Activated effector memory CD4-positive, alpha-beta T cell treated with Interleukin-2 at 50 U/mL for 16 hours (primary cell): Measurements from ENCODE around the gene PIGT.

Source experiments
- DNase-seq: peaks from one replicate; pipeline ENCODE4 v3.0.0-alpha.2; 2020

The PIGT gene

GRCh38 chr20:45432294-45432693, 16.4 kb downstream of the PIGT start:
- no peak for DNase-seq

GRCh38 chr20:45433316-45433715, 17.4 kb downstream of the PIGT start:
- no peak for DNase-seq

- DNase-seq, result no peak
These were observed 18.0 kb downstream of the PIGT start for GRCh38 chr20:45433976-45434375.

GRCh38 chr20:45436732-45437485, 21.0 kb downstream of the PIGT start:
- peak; percentile 79 for DNase-seq

- no peak for DNase-seq
These were observed 24.5 kb downstream of the PIGT start for GRCh38 chr20:45440424-45440823.

- DNase-seq, result no peak
These were observed 25.1 kb downstream of the PIGT start for GRCh38 chr20:45440891-45441685.

- DNase-seq, result no peak
These were observed 25.8 kb downstream of the PIGT start for GRCh38 chr20:45441746-45442145.

- peak; percentile 15 for DNase-seq
These were observed 28.1 kb downstream of the PIGT start for GRCh38 chr20:45444050-45444449.

GRCh38 chr20:45445805-45446562, 30.0 kb downstream of the PIGT start:
- no peak for DNase-seq

GRCh38 chr20:45448270-45448669, 32.3 kb downstream of the PIGT start:
- no peak for DNase-seq

GRCh38 chr20:45449528-45449927, 33.6 kb downstream of the PIGT start:
- DNase-seq, result no peak

GRCh38 chr20:45450097-45450818, 34.3 kb downstream of the PIGT start:
- no peak for DNase-seq

GRCh38 chr20:45452238-45452637, 36.3 kb downstream of the PIGT start:
- no peak for DNase-seq

GRCh38 chr20:45452772-45453691, 37.1 kb downstream of the PIGT start:
- DNase-seq, result no peak

GRCh38 chr20:45456632-45457031, 40.7 kb downstream of the PIGT start:
- no peak for DNase-seq

GRCh38 chr20:45459606-45460005, 43.7 kb downstream of the PIGT start:
- DNase-seq, result no peak

GRCh38 chr20:45461225-45461624, 45.3 kb downstream of the PIGT start:
- DNase-seq, result no peak

GRCh38 chr20:45462711-45463509, 47.0 kb downstream of the PIGT start:
- DNase-seq, result no peak

GRCh38 chr20:45463709-45464108, 47.8 kb downstream of the PIGT start:
- no peak for DNase-seq

GRCh38 chr20:45465491-45466266, 49.7 kb downstream of the PIGT start:
- DNase-seq, result no peak
